ENCODE results near the gene PDK4. TPM values are rescaled to one million over a fixed set of nuclear protein-coding genes. Genes with fewer than 3 reads are reported as not detected.

The PDK4 gene
- total RNA-seq: 42.9 and 115 TPM in 2 replicates

GRCh38 chr7:95596198-95597063, at the start of gene PDK4:
TSS of gene PDK4 (minus strand) at chr7:95596516. CDS start at chr7:95596293, 223 bp downstream.

Other genes starting within 250 kb of the PDK4 start
- gene PON3, start 200.1 kb downstream of the PDK4 start, total RNA-seq: not detected in 2 replicates
- gene PON2, start 161.5 kb downstream of the PDK4 start, total RNA-seq: 96.8 and 117 TPM in 2 replicates
- not detected in 2 replicates for gene ASB4, start 110.6 kb downstream of the PDK4 start, total RNA-seq
- gene DYNC1I1, start 176.0 kb upstream of the PDK4 start, total RNA-seq: 0.81 TPM in 1 of 2 replicates, not detected in the other